ENCODE data around the gene BPIFA3.
"Not testable (repeated sequence)": the region's sequence is repeated elsewhere in the genome, so short reads cannot be mapped to it uniquely, and the experiment has no call there.

BPIFA3 gene

GRCh38 chr20:33217052-33217451 is at the start of gene BPIFA3:
BPIFA3 (plus strand) TSS chr20:33217352; CDS start chr20:33217537, 185 bp downstream.
- no peaks in the 10 kb centered on the region for H3K4me1 Mint-ChIP-seq (ENCODE audit: low read depth)
- no peak within 1 kb of the TSS for H3K27ac Mint-ChIP-seq
- no peaks in the 10 kb centered on the region for H3K9me3 Mint-ChIP-seq
- no peak within 1 kb of the TSS for H3K4me3 Mint-ChIP-seq
- peaks cover 21% of the 10 kb centered on the region for H3K27me3 Mint-ChIP-seq
- H3K36me3 Mint-ChIP-seq (ENCODE audit: low read depth), result no peaks in the 10 kb centered on the region
- intact Hi-C loops (cut with micrococcal nuclease), result no loop called here

GRCh38 chr20:33167859-33168258 is 49.3 kb upstream of the BPIFA3 start, which contains the start of gene BPIFA2:
BPIFA2 (plus strand) TSS chr20:33168159; CDS start chr20:33169146, 987 bp downstream.
- Mint-ChIP-seq H3K27ac (no peak within 1 kb of the TSS), H3K4me1 (ENCODE audit: low read depth) (no peaks in the 10 kb centered on the region), H3K4me3 (no peak within 1 kb of the TSS), H3K9me3 (peaks cover 11% of the 10 kb centered on the region), H3K27me3 (peaks cover 5% of the 10 kb centered on the region), H3K36me3 (ENCODE audit: low read depth) (no peaks in the 10 kb centered on the region)
- intact Hi-C loops (cut with micrococcal nuclease), result no loop called here

- Mint-ChIP-seq H3K9me3 (peaks cover 11% of the 10 kb centered on the region), H3K4me3 (no peak overlapping the region), H3K4me1 (ENCODE audit: low read depth) (no peaks in the 10 kb centered on the region), H3K27me3 (peaks cover 5% of the 10 kb centered on the region), H3K36me3 (ENCODE audit: low read depth) (no peaks in the 10 kb centered on the region), H3K27ac (no peak overlapping the region)
- intact Hi-C loops (cut with micrococcal nuclease), result no loop called here
Measured at GRCh38 chr20:33169176-33169794, 47.9 kb upstream of the BPIFA3 start.

GRCh38 chr20:33172781-33173180 is 44.4 kb upstream of the BPIFA3 start:
- peaks cover 11% of the 10 kb centered on the region for H3K9me3 Mint-ChIP-seq
- H3K4me1 Mint-ChIP-seq (ENCODE audit: low read depth), result no peaks in the 10 kb centered on the region
- no peaks in the 10 kb centered on the region for H3K36me3 Mint-ChIP-seq (ENCODE audit: low read depth)
- peaks cover 5% of the 10 kb centered on the region for H3K27me3 Mint-ChIP-seq
- H3K4me3 Mint-ChIP-seq, result no peak overlapping the region
- no peak overlapping the region for H3K27ac Mint-ChIP-seq
- intact Hi-C loops (cut with micrococcal nuclease), result no loop called here

GRCh38 chr20:33175123-33175522 is 42.0 kb upstream of the BPIFA3 start:
- peaks cover 5% of the 10 kb centered on the region for H3K27me3 Mint-ChIP-seq
- intact Hi-C loops (cut with micrococcal nuclease), result no loop called here
- H3K4me1 Mint-ChIP-seq (ENCODE audit: low read depth), result no peaks in the 10 kb centered on the region
- no peak overlapping the region for H3K27ac Mint-ChIP-seq
- no peak overlapping the region for H3K4me3 Mint-ChIP-seq
- H3K36me3 Mint-ChIP-seq (ENCODE audit: low read depth), result no peaks in the 10 kb centered on the region
- H3K9me3 Mint-ChIP-seq, result no peaks in the 10 kb centered on the region

GRCh38 chr20:33176101-33176500 is 41.1 kb upstream of the BPIFA3 start:
- no peak overlapping the region for H3K27ac Mint-ChIP-seq
- H3K4me1 Mint-ChIP-seq (ENCODE audit: low read depth), result no peaks in the 10 kb centered on the region
- no peaks in the 10 kb centered on the region for H3K9me3 Mint-ChIP-seq
- no peak overlapping the region for H3K4me3 Mint-ChIP-seq
- H3K27me3 Mint-ChIP-seq, result no peaks in the 10 kb centered on the region
- intact Hi-C loops (cut with micrococcal nuclease), result no loop called here
- H3K36me3 Mint-ChIP-seq (ENCODE audit: low read depth), result no peaks in the 10 kb centered on the region

- H3K27ac Mint-ChIP-seq, result no peak overlapping the region
- H3K4me1 Mint-ChIP-seq (ENCODE audit: low read depth), result no peaks in the 10 kb centered on the region
- H3K9me3 Mint-ChIP-seq, result peaks cover under 1% of the 10 kb centered on the region
- H3K4me3 Mint-ChIP-seq, result no peak overlapping the region
- no peaks in the 10 kb centered on the region for H3K36me3 Mint-ChIP-seq (ENCODE audit: low read depth)
- no peaks in the 10 kb centered on the region for H3K27me3 Mint-ChIP-seq
- intact Hi-C loops (cut with micrococcal nuclease), result no loop called here
Measured at GRCh38 chr20:33177866-33178265, 39.3 kb upstream of the BPIFA3 start.

- Mint-ChIP-seq H3K36me3 (ENCODE audit: low read depth) (no peaks in the 10 kb centered on the region), H3K4me3 (no peak overlapping the region), H3K4me1 (ENCODE audit: low read depth) (no peaks in the 10 kb centered on the region), H3K9me3 (peaks cover 9% of the 10 kb centered on the region), H3K27ac (no peak overlapping the region), H3K27me3 (no peaks in the 10 kb centered on the region)
- intact Hi-C loops (cut with micrococcal nuclease), result no loop called here
Measured at GRCh38 chr20:33178726-33179125, 38.4 kb upstream of the BPIFA3 start.

- H3K4me1 Mint-ChIP-seq (ENCODE audit: low read depth), result no peaks in the 10 kb centered on the region
- intact Hi-C loops (cut with micrococcal nuclease), result no loop called here
- no peaks in the 10 kb centered on the region for H3K36me3 Mint-ChIP-seq (ENCODE audit: low read depth)
- no peak overlapping the region for H3K27ac Mint-ChIP-seq
- no peak overlapping the region for H3K4me3 Mint-ChIP-seq
- peaks cover 10% of the 10 kb centered on the region for H3K9me3 Mint-ChIP-seq
- H3K27me3 Mint-ChIP-seq, result no peaks in the 10 kb centered on the region
Measured at GRCh38 chr20:33180169-33180568, 37.0 kb upstream of the BPIFA3 start.

GRCh38 chr20:33181482-33182093 is 35.6 kb upstream of the BPIFA3 start:
- no peaks in the 10 kb centered on the region for H3K27me3 Mint-ChIP-seq
- peaks cover 10% of the 10 kb centered on the region for H3K9me3 Mint-ChIP-seq
- H3K4me1 Mint-ChIP-seq (ENCODE audit: low read depth), result no peaks in the 10 kb centered on the region
- no peaks in the 10 kb centered on the region for H3K36me3 Mint-ChIP-seq (ENCODE audit: low read depth)
- no peak overlapping the region for H3K4me3 Mint-ChIP-seq
- intact Hi-C loops (cut with micrococcal nuclease), result no loop called here
- no peak overlapping the region for H3K27ac Mint-ChIP-seq

GRCh38 chr20:33183312-33183711 is 33.8 kb upstream of the BPIFA3 start:
- H3K9me3 Mint-ChIP-seq, result peaks cover 10% of the 10 kb centered on the region
- H3K27me3 Mint-ChIP-seq, result no peaks in the 10 kb centered on the region
- no peak overlapping the region for H3K27ac Mint-ChIP-seq
- no peaks in the 10 kb centered on the region for H3K4me1 Mint-ChIP-seq (ENCODE audit: low read depth)
- H3K36me3 Mint-ChIP-seq (ENCODE audit: low read depth), result no peaks in the 10 kb centered on the region
- intact Hi-C loops (cut with micrococcal nuclease), result no loop called here
- no peak overlapping the region for H3K4me3 Mint-ChIP-seq

GRCh38 chr20:33185031-33185590 is 32.0 kb upstream of the BPIFA3 start:
- H3K27ac Mint-ChIP-seq; H3K27me3 Mint-ChIP-seq; H3K9me3 Mint-ChIP-seq; H3K4me3 Mint-ChIP-seq; H3K4me1 Mint-ChIP-seq (ENCODE audit: low read depth); H3K36me3 Mint-ChIP-seq (ENCODE audit: low read depth); intact Hi-C loops (cut with micrococcal nuclease): not testable (repeated sequence)

- intact Hi-C loops (cut with micrococcal nuclease), result no loop called here
- Mint-ChIP-seq H3K4me3 (no peak overlapping the region), H3K9me3 (peaks cover 10% of the 10 kb centered on the region), H3K27me3 (peaks cover 4% of the 10 kb centered on the region), H3K4me1 (ENCODE audit: low read depth) (no peaks in the 10 kb centered on the region), H3K36me3 (ENCODE audit: low read depth) (no peaks in the 10 kb centered on the region), H3K27ac (no peak overlapping the region)
Measured at GRCh38 chr20:33187491-33187890, 29.7 kb upstream of the BPIFA3 start.

GRCh38 chr20:33188421-33188820 is 28.7 kb upstream of the BPIFA3 start:
- intact Hi-C loops (cut with micrococcal nuclease), result no loop called here
- Mint-ChIP-seq H3K36me3 (ENCODE audit: low read depth) (no peaks in the 10 kb centered on the region), H3K4me1 (ENCODE audit: low read depth) (no peaks in the 10 kb centered on the region), H3K4me3 (no peak overlapping the region), H3K27me3 (peaks cover 4% of the 10 kb centered on the region), H3K9me3 (peaks cover 3% of the 10 kb centered on the region), H3K27ac (no peak overlapping the region)
